Gastroesophageal sphincter (tissue), 3 donors: ENCODE results near the gene DYNC1I1.

ENCODE experiments used
- POLR2A ChIP-seq, 2 donors: fragments of 450-650 bp; IDR thresholded peaks; one replicate each; pipeline ENCODE4 v1.6.1; 2017; ENCODE audit warnings: antibody characterized with exemption in 2 of 2, mild to moderate bottlenecking in 2 of 2, moderate library complexity in 1 of 2
- POLR2AphosphoS5 ChIP-seq: sonication (generic); formaldehyde crosslinking; IDR thresholded peaks from one replicate; pipeline ENCODE4 v1.6.1; 2017; ENCODE audit warnings: antibody characterized with exemption
- TF ChIP-seq, protein P1 (sequence below), 4 experiments: fragments of 200-600 bp in 2 of 4; fragments of 450-650 bp in 2 of 4; sonication (generic) in 1 of 4; IDR thresholded peaks; one replicate each; pipeline ENCODE4 v1.5.1; 2017 to 2019; ENCODE audit warnings: antibody characterized with exemption in 4 of 4, mild to moderate bottlenecking in 2 of 4, moderate library complexity in 2 of 4

DNA sequence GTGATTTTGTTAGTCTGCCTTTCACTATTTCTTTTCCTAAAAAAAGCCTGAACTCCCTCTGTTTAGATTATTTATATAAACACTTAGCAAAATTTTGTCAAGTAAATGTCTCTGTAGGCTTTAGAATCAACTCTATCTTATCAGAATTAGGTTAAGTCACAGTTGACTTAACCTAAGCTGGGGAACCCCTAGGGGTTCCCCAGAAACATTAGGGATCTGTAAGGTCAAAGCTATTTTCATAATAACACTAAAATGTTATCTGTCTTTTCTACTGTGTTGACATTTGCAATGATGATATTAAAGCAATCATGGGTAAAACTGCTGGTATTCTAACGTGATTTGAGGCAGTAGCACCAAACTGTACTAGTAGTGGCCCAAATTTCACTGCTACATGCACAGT is 24.3 kb downstream of the DYNC1I1 start:
- TF ChIP-seq, protein P1, sequence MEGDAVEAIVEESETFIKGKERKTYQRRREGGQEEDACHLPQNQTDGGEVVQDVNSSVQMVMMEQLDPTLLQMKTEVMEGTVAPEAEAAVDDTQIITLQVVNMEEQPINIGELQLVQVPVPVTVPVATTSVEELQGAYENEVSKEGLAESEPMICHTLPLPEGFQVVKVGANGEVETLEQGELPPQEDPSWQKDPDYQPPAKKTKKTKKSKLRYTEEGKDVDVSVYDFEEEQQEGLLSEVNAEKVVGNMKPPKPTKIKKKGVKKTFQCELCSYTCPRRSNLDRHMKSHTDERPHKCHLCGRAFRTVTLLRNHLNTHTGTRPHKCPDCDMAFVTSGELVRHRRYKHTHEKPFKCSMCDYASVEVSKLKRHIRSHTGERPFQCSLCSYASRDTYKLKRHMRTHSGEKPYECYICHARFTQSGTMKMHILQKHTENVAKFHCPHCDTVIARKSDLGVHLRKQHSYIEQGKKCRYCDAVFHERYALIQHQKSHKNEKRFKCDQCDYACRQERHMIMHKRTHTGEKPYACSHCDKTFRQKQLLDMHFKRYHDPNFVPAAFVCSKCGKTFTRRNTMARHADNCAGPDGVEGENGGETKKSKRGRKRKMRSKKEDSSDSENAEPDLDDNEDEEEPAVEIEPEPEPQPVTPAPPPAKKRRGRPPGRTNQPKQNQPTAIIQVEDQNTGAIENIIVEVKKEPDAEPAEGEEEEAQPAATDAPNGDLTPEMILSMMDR (IDR thresholded peaks at IDR 0.05), result no peak
- TF ChIP-seq POLR2A (IDR thresholded peaks at IDR 0.05) (no peak), POLR2AphosphoS5 (no peak)
